Ovary (tissue), 9 donors: ENCODE measurements around the gene EFL1. TPM values are rescaled to one million over a fixed set of nuclear protein-coding genes. Genes with fewer than 3 reads are reported as not detected.

ENCODE experiments used
- DNase-seq, 5 donors: peaks; one replicate each; pipeline ENCODE4 v3.0.0-alpha.2; 2019 to 2020
- H3K27ac ChIP-seq, 2 donors: fragments of 200-600 bp; one replicate each; pipeline versions ENCODE4 v1.5.1 to v1.8.0; 2019 to 2022
- H3K27me3 ChIP-seq: fragments of 200-600 bp; one replicate; pipeline ENCODE4 v1.8.0; 2022
- H3K36me3 ChIP-seq: fragments of 200-600 bp; sonication (generic); one replicate; pipeline ENCODE4 v1.5.1; 2019
- H3K4me1 ChIP-seq: one replicate; pipeline ENCODE4 v1.8.1; 2013; ENCODE audit warnings: mild to moderate bottlenecking, moderate library complexity; ENCODE audit not compliant: insufficient read depth
- H3K4me3 ChIP-seq: fragments of 200-600 bp; sonication (generic); one replicate; pipeline ENCODE4 v1.5.1; 2017
- H3K9me3 ChIP-seq, 2 donors: fragments of 200-600 bp in 1 of 2; sonication (generic) in 1 of 2; one replicate each; pipeline versions ENCODE4 v1.5.1 to v1.8.1; 2013 to 2019; ENCODE audit warnings: mild to moderate bottlenecking in 1 of 2, moderate library complexity in 1 of 2
- EP300 ChIP-seq: sonication (generic); formaldehyde crosslinking; IDR thresholded peaks from one replicate; pipeline ENCODE4 v1.6.1; 2017; ENCODE audit warnings: antibody characterized with exemption
- POLR2A ChIP-seq: fragments of 450-650 bp; IDR thresholded peaks from one replicate; pipeline ENCODE4 v1.6.1; 2017; ENCODE audit warnings: antibody characterized with exemption, mild to moderate bottlenecking, moderate library complexity
- WGBS, 3 donors: extraction: QIAGEN DNeasy Blood & Tissue Kit in 1 of 3; methylation state at CpG; one replicate each; pipeline versions ENCODE4 v1.1.5 to v1.1.7; 2013 to 2017; 5-methylcytosine and 5-hydroxymethylcytosine counted together
- intact Hi-C, 4 donors: fragments of 100-400 bp; cut with DNase I; formaldehyde crosslinking; loops; one replicate each; pipeline versions ENCODE4 v1.11.0 to v1.15.1; 2022 to 2023
- polyA plus RNA-seq, 2 donors: library from polyadenylated mRNA; stranded (reverse); fragments of 200-250 nt in 1 of 2; fragments of 350-450 nt in 1 of 2; fragmentation: Illumina TruSeq in 1 of 2; extraction: RNeasy Lipid Tissue Mini Kit (QIAGEN cat#74804) in 1 of 2; gene quantifications; one replicate each; pipeline ENCODE4 v1.2.3, GENCODE V29; 2013 to 2014
- total RNA-seq, 7 donors: library from RNA; depleted of rRNA in 2 of 7; stranded (reverse); fragments of >200 nt in 2 of 7; fragmentation: NEBNext Ultra II Directional in 3 of 7; extraction: Animal tissue kit (Norgen Biotek cat#: 25700) in 3 of 7; gene quantifications; one replicate each; pipeline versions ENCODE4 v1.1.0 to v1.2.4, GENCODE V29; 2016 to 2023
- TF ChIP-seq, protein P1 (sequence below), 3 donors: fragments of 450-650 bp in 2 of 3; fragments of 200-600 bp in 1 of 3; IDR thresholded peaks; one replicate each; pipeline versions ENCODE4 v1.5.1 to v1.8.0; 2016 to 2022; ENCODE audit warnings: antibody characterized with exemption in 3 of 3, mild to moderate bottlenecking in 1 of 3
- donor health status: DM: no; HTN: no; CAD: no; lungs with moderate emphysema.
- donor health status: DM: no; HTN: no; CAD: no.
- donor health status: Bipolar disorder and iron deficiency.
- donor health status: DM: yes; HTN: yes; CAD: no.
- donor health status: DM: no; HTN: no; CAD: no.
- donor health status: DM: yes; HTN: yes; CAD: no.

The EFL1 gene
- total and polyA plus RNA-seq, 9 donors: 4.1 to 15.2 (median 8.9) TPM

GRCh38 chr15:82126346-82126745 is 136.2 kb downstream of the EFL1 start:
- H3K27ac ChIP-seq: no peak overlapping the region
- 93 to 98% (median 97%) methylated on average over 3 of the region's 3 CpGs for WGBS, 3 donors
- no peaks in the 10 kb centered on the region for H3K27me3 ChIP-seq
- no peaks in the 10 kb centered on the region for H3K4me1 ChIP-seq
- intact Hi-C loops: no loop called here
- no peak overlapping the region for H3K4me3 ChIP-seq
- no peak for DNase-seq
- no peaks in the 10 kb centered on the region for H3K36me3 ChIP-seq
- TF ChIP-seq, protein P1, sequence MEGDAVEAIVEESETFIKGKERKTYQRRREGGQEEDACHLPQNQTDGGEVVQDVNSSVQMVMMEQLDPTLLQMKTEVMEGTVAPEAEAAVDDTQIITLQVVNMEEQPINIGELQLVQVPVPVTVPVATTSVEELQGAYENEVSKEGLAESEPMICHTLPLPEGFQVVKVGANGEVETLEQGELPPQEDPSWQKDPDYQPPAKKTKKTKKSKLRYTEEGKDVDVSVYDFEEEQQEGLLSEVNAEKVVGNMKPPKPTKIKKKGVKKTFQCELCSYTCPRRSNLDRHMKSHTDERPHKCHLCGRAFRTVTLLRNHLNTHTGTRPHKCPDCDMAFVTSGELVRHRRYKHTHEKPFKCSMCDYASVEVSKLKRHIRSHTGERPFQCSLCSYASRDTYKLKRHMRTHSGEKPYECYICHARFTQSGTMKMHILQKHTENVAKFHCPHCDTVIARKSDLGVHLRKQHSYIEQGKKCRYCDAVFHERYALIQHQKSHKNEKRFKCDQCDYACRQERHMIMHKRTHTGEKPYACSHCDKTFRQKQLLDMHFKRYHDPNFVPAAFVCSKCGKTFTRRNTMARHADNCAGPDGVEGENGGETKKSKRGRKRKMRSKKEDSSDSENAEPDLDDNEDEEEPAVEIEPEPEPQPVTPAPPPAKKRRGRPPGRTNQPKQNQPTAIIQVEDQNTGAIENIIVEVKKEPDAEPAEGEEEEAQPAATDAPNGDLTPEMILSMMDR (IDR thresholded peaks at IDR 0.05): no peak
- no peak for TF ChIP-seq POLR2A
- no peak for TF ChIP-seq EP300
- H3K9me3 ChIP-seq: no peaks in the 10 kb centered on the region

DNA sequence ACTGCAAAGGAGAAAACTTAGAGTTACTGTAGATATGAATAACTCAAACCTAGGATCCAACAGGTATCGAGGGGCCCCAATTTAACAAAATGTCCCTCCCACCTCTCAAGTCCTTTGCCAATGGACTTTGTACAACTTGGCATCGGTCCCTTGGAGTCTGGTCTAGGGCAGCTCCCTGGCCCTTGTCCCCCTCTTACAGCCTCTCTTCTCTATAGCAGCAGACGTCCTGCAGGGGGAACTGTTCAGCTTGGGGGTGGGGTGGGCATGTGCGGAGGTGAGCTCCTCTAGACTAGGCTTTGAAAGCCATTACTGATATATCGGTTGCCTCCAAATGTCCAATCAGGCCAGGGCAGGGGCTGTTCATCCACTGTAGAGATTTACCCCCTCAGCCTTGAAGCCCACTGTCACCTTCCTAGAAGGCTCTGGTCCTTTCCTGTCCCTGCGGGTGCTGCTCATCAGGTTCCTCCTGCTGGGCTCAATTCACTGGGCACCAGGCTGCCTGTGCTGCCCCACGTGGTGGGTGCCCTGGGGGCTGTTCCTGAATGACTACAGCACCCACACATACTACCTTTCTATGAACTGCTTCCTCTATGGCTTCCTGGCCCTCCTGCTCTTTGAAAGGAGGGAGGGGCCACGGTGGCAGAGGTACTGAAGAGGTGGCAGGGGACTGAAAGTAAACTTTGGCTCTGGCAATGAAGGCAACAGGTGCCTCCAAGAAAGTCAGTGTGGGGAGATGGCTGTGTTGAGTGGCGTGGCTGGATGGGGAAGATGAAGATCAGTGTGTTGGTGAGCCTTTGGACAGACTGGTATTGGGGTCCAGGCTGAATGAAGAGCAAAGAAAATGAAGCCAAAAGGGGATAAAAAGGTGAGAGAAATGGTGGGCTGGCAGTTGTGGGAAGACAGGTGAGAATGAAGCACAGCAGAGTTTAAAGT is 137.9 kb downstream of the EFL1 start:
- TF ChIP-seq POLR2A (no peak), EP300 (no peak)
- TF ChIP-seq, protein P1 (IDR thresholded peaks at IDR 0.05): no peak
- intact Hi-C loops: no loop called here

GRCh38 chr15:82122746-82123400 is 139.7 kb downstream of the EFL1 start:
- WGBS, 3 donors: 20 to 30% (median 26%) methylated on average over 4 of the region's 4 CpGs
- H3K27ac ChIP-seq: peak overlapping the region in 1 of 2 donors; percentile 36

More for the DNA sequence above, 137.9 kb downstream of the EFL1 start:
- Histone ChIP-seq H3K9me3 (no peaks in the 10 kb centered on the region), H3K4me1 (no peaks in the 10 kb centered on the region), H3K36me3 (no peaks in the 10 kb centered on the region), H3K4me3 (no peak overlapping the region), H3K27ac (no peak overlapping the region), H3K27me3 (no peaks in the 10 kb centered on the region)
- WGBS, 3 donors: 90 to 91% (median 91%) methylated on average over 9 of the region's 9 CpGs
- DNase-seq: no peak

DNA sequence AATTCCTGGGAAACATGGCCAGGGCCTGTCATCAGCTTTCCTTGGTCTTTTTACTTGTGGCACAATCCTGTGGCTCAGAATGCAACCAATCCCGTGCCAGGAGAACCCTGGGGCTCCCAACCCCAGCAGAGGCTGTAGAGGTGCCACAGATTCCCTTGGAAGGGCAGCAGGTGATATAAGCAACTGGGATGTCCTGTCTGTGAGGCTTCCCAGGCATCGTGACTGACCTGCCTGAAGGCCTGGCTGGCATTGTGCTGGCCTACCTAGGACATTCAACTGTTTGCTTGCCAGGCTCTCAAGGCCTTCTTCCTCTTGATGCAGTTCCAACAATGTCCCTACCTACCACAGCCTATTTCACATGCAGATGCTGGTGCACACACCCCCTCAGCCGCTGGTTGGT is 144.5 kb downstream of the EFL1 start:
- intact Hi-C loops: no loop called here

More at GRCh38 chr15:82122746-82123400, 139.7 kb downstream of the EFL1 start:
- no peaks in the 10 kb centered on the region for H3K36me3 ChIP-seq
- intact Hi-C loops: no loop called here
- H3K27me3 ChIP-seq: no peaks in the 10 kb centered on the region
- H3K4me3 ChIP-seq: no peak overlapping the region
- H3K9me3 ChIP-seq: no peaks in the 10 kb centered on the region
- TF ChIP-seq EP300 (no peak), POLR2A (no peak)
- TF ChIP-seq, protein P1 (IDR thresholded peaks at IDR 0.05): no peak
- no peaks in the 10 kb centered on the region for H3K4me1 ChIP-seq
- DNase-seq: peak; percentile 68 to 82 (median 75)

More for the DNA sequence above, 144.5 kb downstream of the EFL1 start:
- no peak for TF ChIP-seq EP300
- TF ChIP-seq, protein P1 (IDR thresholded peaks at IDR 0.05): no peak
- no peak for TF ChIP-seq POLR2A
- Histone ChIP-seq H3K27me3 (no peaks in the 10 kb centered on the region), H3K36me3 (no peaks in the 10 kb centered on the region), H3K4me1 (no peaks in the 10 kb centered on the region), H3K4me3 (no peak overlapping the region), H3K9me3 (no peaks in the 10 kb centered on the region), H3K27ac (no peak overlapping the region)
- no peak for DNase-seq
- WGBS, 3 donors: 65 to 81% (median 75%) methylated on average over 3 of the region's 3 CpGs
